Stimulated activated CD8-positive, alpha-beta memory T cell treated with anti-CD3 and anti-CD28 coated beads, Interleukin-7, amount 100 ng/mL, for 48 hours (primary cell): ENCODE results near the gene ZNF582.
"Not testable (repeated sequence)": the region's sequence is repeated elsewhere in the genome, so short reads cannot be mapped to it uniquely, and the experiment has no call there.

Source experiments
- DNase-seq, 2 donors: peaks; one replicate each; pipeline ENCODE4 v3.0.0-alpha.2; 2020; ENCODE audit warnings: low read depth in 1 of 2; ENCODE audit errors: extremely low read depth in 1 of 2

ZNF582 gene

GRCh38 chr19:56355517-56355916 lies 37.8 kb downstream of the ZNF582 start:
- no peak for DNase-seq

DNA sequence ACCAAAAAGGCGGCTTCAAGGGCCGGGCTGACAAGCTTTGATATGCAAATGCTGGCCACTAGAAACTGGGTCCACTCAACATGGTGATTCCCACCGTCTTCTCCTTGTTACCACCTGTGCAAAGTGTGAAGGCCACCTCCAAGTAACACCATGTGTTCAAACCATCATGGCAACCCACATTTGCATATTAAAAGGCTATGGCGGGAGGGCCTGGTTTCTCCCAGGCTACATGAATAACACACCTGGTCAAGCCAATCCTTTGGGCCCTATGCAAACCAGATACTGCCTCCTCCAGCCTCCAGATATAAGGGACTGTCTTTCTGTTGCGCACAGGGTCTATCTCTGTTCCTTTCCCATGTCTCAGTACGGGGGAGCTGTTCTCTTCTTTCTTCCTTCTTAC lies 42.1 kb downstream of the ZNF582 start:
- no peak for DNase-seq

GRCh38 chr19:56350416-56351045 lies 42.8 kb downstream of the ZNF582 start:
- peak in 1 of 2 donors; percentile 20 for DNase-seq

GRCh38 chr19:56348289-56348877 lies 45.0 kb downstream of the ZNF582 start:
- no peak for DNase-seq

GRCh38 chr19:56347163-56347778 lies 46.1 kb downstream of the ZNF582 start:
- DNase-seq, result no peak

GRCh38 chr19:56341948-56342347 lies 51.4 kb downstream of the ZNF582 start:
- no peak for DNase-seq

DNA sequence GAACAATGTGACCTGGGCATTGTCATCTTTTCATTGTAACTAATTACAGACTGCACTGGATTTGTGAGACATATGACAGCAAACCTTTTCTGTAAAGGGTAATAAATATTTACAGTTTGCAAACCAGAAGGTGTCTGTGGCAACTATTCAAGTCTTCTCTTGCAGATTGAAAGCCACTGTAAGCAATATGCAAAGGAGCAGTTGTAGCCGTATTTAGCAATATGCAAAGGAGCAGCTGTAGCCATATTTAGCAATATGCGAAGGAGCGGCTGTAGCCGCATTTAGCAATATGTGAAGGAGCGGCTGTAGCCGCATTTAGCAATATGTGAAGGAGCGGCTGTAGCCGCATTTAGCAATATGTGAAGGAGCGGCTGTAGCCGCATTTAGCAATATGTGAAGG lies 54.3 kb downstream of the ZNF582 start:
- DNase-seq, result not testable (repeated sequence)

DNA sequence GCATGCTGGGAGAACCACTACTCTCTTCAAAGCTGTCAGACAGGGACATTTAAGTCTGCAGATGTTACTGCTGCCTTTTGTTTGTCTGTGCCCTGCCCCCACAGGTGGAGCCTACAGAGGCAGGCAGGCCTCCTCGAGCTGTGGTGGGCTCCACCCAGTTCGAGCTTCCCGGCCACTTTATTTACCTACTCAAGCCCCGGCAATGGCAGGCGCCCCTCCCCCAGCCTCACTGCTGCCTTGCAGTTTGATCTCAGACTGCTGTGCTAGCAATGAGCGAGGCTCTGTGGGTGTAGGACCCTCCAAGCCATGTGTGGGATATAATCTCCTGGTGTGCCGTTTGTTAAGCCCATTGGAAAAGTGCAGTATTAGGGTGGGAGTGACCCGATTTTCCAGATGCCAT lies 56.3 kb downstream of the ZNF582 start:
- DNase-seq, result not testable (repeated sequence)

GRCh38 chr19:56335371-56335770 lies 58.0 kb downstream of the ZNF582 start:
- not testable (repeated sequence) for DNase-seq

- DNase-seq, result no peak
These were observed 59.8 kb downstream of the ZNF582 start for GRCh38 chr19:56333506-56333905.
